AG04450 (cell line): ENCODE data around the gene PA2G4. TPM values are rescaled to one million over a fixed set of nuclear protein-coding genes. Genes with fewer than 3 reads are reported as not detected.

Experiments
- CTCF ChIA-PET: fragments of 300-600, 350-600 bp; formaldehyde crosslinking; extraction: SDS; loops from one replicate; lab custom pipeline; 2022; ENCODE audit warnings: antibody characterized with exemption, inconsistent platforms; lab: Charles Lee
- POLR2A ChIA-PET: fragments of 350-600 bp; formaldehyde crosslinking; extraction: SDS; loops from one replicate; lab custom pipeline; 2021; ENCODE audit warnings: antibody characterized with exemption, inconsistent platforms; lab: Yijun Ruan, JAX
- DNase-seq: peaks from one replicate; pipeline ENCODE4 v3.0.0-alpha.2; 2011; ENCODE audit warnings: low read depth, low spot score
- H3K27ac ChIP-seq: one replicate; pipeline ENCODE4 v1.5.1; 2012; ENCODE audit warnings: low read depth, low read length, control low read depth
- H3K27me3 ChIP-seq: one replicate; pipeline ENCODE4 v1.6.0; 2012; ENCODE audit warnings: low read length; ENCODE audit not compliant: control insufficient read depth, insufficient read depth
- H3K4me3 ChIP-seq: 2 replicates; pipeline ENCODE4 v1.5.1; 2011; ENCODE audit warnings: mild to moderate bottlenecking, low read depth, low read length, control low read depth
- H3K9me3 ChIP-seq: 2 replicates; pipeline ENCODE4 v1.5.1; 2012; ENCODE audit warnings: low read length; ENCODE audit not compliant: control insufficient read depth, insufficient read depth
- CTCF ChIP-seq: IDR thresholded peaks from 2 replicates; pipeline ENCODE4 v1.5.1; 2011; ENCODE audit warnings: low read depth, low read length, control low read depth, inconsistent platforms
- polyA plus RNA-seq: library from polyadenylated mRNA; depleted of rRNA; stranded (reverse); fragments of >200 nt; gene quantifications from 2 replicates; pipeline ENCODE4 v1.2.3, GENCODE V29; 2011

Gene PA2G4
- polyA plus RNA-seq, 1 experiment = 223 TPM

GRCh38 chr12:56080556-56081138 is 23.7 kb upstream of the PA2G4 start:
- POLR2A ChIA-PET = interaction anchor here (3.6 kb wide), 1 partner anchor 24 kb away, joined by 19 read pairs; the partner anchor contains the start of gene PA2G4
- H3K27ac ChIP-seq = no peak overlapping the region
- DNase-seq = no peak
- peak overlapping the region; percentile 69 for H3K4me3 ChIP-seq
- TF ChIP-seq CTCF = no peak
- CTCF ChIA-PET = interaction anchor here (0.6 to 2.2 kb wide), 4 partner anchors 9 to 109 kb away, joined by 3 to 7 read pairs (median 6); no protein-coding TSS in a partner anchor
- H3K9me3 ChIP-seq = no peaks in the 10 kb centered on the region; the same call in 1 of the 2 replicates
- peaks cover 39% of the 10 kb centered on the region for H3K27me3 ChIP-seq

- Histone ChIP-seq H3K4me3 (no peak overlapping the region), H3K9me3 (no peaks in the 10 kb centered on the region; the same call in 1 of the 2 replicates), H3K27ac (peak overlapping the region; percentile 21), H3K27me3 (peaks cover 39% of the 10 kb centered on the region)
- POLR2A ChIA-PET = interaction anchor here (0.6 to 3.6 kb wide), 2 partner anchors 23 to 34 kb away, joined by 3 to 19 read pairs; partner anchors contain the start of gene PA2G4
- CTCF ChIA-PET = interaction anchor here (0.6 to 0.9 kb wide), 3 partner anchors 10 to 108 kb away, joined by 3 to 7 read pairs (median 7); no protein-coding TSS in a partner anchor
- no peak for TF ChIP-seq CTCF
- no peak for DNase-seq
These were observed 22.7 kb upstream of the PA2G4 start for GRCh38 chr12:56081393-56082347.

- ChIA-PET CTCF (interaction anchor here (0.6 kb wide), 1 partner anchor 26 kb away, joined by 7 read pairs; no protein-coding TSS in a partner anchor), POLR2A (interaction anchor here (0.6 kb wide), 1 partner anchor 33 kb away, joined by 3 read pairs; no protein-coding TSS in a partner anchor)
- TF ChIP-seq CTCF = no peak
- no peak overlapping the region for H3K4me3 ChIP-seq
- no peak for DNase-seq
- H3K27ac ChIP-seq = no peak overlapping the region
- H3K9me3 ChIP-seq = no peaks in the 10 kb centered on the region; the same call in 1 of the 2 replicates
- peaks cover 39% of the 10 kb centered on the region for H3K27me3 ChIP-seq
These were observed 22.0 kb upstream of the PA2G4 start for GRCh38 chr12:56082382-56082781.

DNA sequence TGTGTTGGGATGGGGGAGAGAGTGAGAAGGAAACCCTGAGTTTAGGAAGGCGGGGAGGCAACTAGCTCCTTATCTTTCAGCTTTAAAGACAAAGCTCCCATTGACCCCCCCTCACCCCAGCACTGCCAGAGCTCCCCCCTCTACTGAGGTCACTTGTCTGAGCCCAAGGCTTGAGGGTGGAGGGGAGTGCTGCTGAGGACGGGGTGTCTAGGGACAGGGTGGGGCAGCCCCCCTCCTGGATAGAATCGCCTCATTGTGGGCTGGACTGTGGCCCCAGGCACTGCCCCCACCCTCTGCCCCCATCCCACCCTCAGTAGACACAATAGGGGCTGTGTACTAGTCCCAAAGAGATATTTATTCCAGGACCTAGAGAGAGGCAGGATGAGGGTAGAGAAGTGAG is 21.4 kb upstream of the PA2G4 start:
- CTCF ChIA-PET = no interaction called here
- Histone ChIP-seq H3K27ac (no peak overlapping the region), H3K4me3 (no peak overlapping the region), H3K9me3 (no peaks in the 10 kb centered on the region; the same call in 1 of the 2 replicates), H3K27me3 (peaks cover 39% of the 10 kb centered on the region)
- POLR2A ChIA-PET = interaction anchor here (1.0 kb wide), 1 partner anchor 21 kb away, joined by 3 read pairs; the partner anchor contains the start of gene PA2G4
- TF ChIP-seq CTCF = no peak
- DNase-seq = no peak
